CD4-positive, CD25-positive, alpha-beta regulatory T cell (primary cell): Measurements from ENCODE around the gene UQCRH. TPM values are rescaled to one million over a fixed set of nuclear protein-coding genes. Genes with fewer than 3 reads are reported as not detected.

ENCODE experiments used
- ATAC-seq, 2 donors: fragments of 150-1000 bp; cut with Tn5 transposase; one replicate each; pipeline ENCODE4 v1.10.0; 2021; ENCODE audit warnings: low read depth in 2 of 2, moderate number of reproducible peaks in 2 of 2, moderate library complexity in 1 of 2
- DNase-seq, 3 donors: peaks; one replicate each; pipeline versions ENCODE4 v3.0.0 to v3.0.0-alpha.2; 2012 to 2022; ENCODE audit warnings: mixed read lengths in 1 of 3
- H3K27ac ChIP-seq: one replicate; pipeline ENCODE4 v1.7.0; 2013; ENCODE audit warnings: mild to moderate bottlenecking, low read length; ENCODE audit not compliant: insufficient read depth, poor library complexity, severe bottlenecking
- H3K27me3 ChIP-seq: one replicate; pipeline ENCODE4 v1.7.0; 2013; ENCODE audit warnings: low read length; ENCODE audit not compliant: control insufficient read depth, insufficient read depth
- H3K36me3 ChIP-seq: one replicate; pipeline ENCODE4 v1.7.0; 2013; ENCODE audit warnings: mild to moderate bottlenecking, low read length, moderate library complexity; ENCODE audit not compliant: control insufficient read depth, insufficient read depth
- H3K4me1 ChIP-seq: 2 replicates; pipeline ENCODE4 v1.7.0; 2013; ENCODE audit warnings: mild to moderate bottlenecking, low read length; ENCODE audit not compliant: insufficient read depth, control insufficient read depth, poor library complexity, severe bottlenecking
- H3K4me3 ChIP-seq: one replicate; pipeline ENCODE4 v1.7.0; 2013; ENCODE audit warnings: low read depth, mild to moderate bottlenecking, low read length, moderate library complexity
- H3K9me3 ChIP-seq, 2 experiments: 1 replicate in 1 of 2; 2 replicates in 1 of 2; pipeline ENCODE4 v1.7.0; 2013; ENCODE audit warnings: low read length in 2 of 2, mild to moderate bottlenecking in 1 of 2, moderate library complexity in 1 of 2; ENCODE audit not compliant: control insufficient read depth in 2 of 2
- H3K27ac Mint-ChIP-seq, 3 donors: one replicate each; pipeline ENCODE4 v1.8.0; 2020 to 2022; ENCODE audit warnings: mild to moderate bottlenecking in 3 of 3, mixed read lengths in 3 of 3, moderate library complexity in 2 of 3
- H3K27me3 Mint-ChIP-seq: one replicate; pipeline ENCODE4 v1.8.0; 2022; ENCODE audit warnings: mild to moderate bottlenecking, mixed read lengths
- H3K36me3 Mint-ChIP-seq: one replicate; pipeline ENCODE4 v1.8.0; 2020; ENCODE audit warnings: mixed read lengths
- H3K4me1 Mint-ChIP-seq, 4 donors: one replicate each; pipeline ENCODE4 v1.8.0; 2020 to 2022; ENCODE audit warnings: mixed read lengths in 4 of 4, mild to moderate bottlenecking in 1 of 4
- H3K4me3 Mint-ChIP-seq, 4 donors: one replicate each; pipeline ENCODE4 v1.8.0; 2020 to 2022; ENCODE audit warnings: mild to moderate bottlenecking in 4 of 4, mixed read lengths in 4 of 4, moderate library complexity in 3 of 4
- H3K9me3 Mint-ChIP-seq, 7 donors: one replicate each; pipeline ENCODE4 v1.8.0; 2020 to 2022; ENCODE audit warnings: mixed read lengths in 7 of 7, mild to moderate bottlenecking in 3 of 7, moderate library complexity in 2 of 7
- polyA plus RNA-seq, 4 donors: library from polyadenylated mRNA; unstranded; fragments of 300-500 nt; fragmentation: Illumina TruSeq; gene quantifications; one replicate each; pipeline ENCODE4 v1.2.3, GENCODE V29; 2021
- total RNA-seq: library from RNA; stranded (reverse); gene quantifications from one replicate; pipeline ENCODE4 v1.2.3, GENCODE V29; 2022

The UQCRH gene
- total and polyA plus RNA-seq, 5 donors from 2014 or later = 120 to 357 (median 333) TPM

DNA sequence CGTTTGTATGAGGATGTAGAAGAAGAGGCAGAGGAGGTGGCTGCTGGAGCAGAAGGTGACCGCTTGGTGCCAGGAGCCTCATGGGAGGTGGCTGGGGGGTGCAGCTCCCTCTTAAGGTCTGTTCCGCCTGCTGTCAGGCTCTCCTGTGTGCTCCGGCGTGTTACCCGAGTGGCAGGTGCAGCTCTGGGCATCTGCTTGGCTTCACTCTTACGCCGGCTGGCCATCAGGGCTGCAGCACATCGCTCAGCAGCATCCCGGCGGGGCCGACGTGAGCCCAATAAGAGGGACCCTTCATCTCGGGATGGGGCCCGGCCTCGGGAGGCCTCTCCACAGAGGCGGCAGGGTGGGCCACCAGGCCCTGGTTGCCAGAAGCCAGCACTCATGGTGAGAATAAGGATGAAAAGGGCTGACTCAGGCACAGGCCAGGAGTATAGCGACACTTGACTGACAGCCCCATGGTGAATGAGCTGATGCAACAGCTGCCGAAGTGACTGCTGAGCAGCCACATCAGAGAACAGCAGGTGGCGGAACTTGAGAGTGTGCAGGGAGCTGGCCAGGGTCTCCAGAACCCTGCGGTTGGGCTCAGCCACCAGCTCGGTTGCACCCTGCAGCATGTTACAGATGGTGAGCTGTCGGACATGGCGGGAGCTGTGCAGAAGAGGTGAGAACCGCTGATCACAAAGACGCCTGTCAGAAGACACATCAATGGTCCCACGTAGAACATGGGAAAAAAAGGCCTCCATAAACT lies 17.6 kb upstream of the UQCRH start:
- H3K9me3 Mint-ChIP-seq = peaks cover 0 to 2% (median 0%) of the 10 kb centered on the region in 7 donors
- H3K36me3 Mint-ChIP-seq = peaks cover 20% of the 10 kb centered on the region
- no peak overlapping the region for H3K27ac ChIP-seq
- DNase-seq (peak in 1 of 3 donors; percentile 7), ATAC-seq (no peak)
- H3K27ac Mint-ChIP-seq = peak overlapping the region in 1 of 3 donors; percentile 57
- H3K9me3 ChIP-seq = no peaks in the 10 kb centered on the region
- no peak overlapping the region for H3K4me3 ChIP-seq
- no peaks in the 10 kb centered on the region for H3K4me1 ChIP-seq
- no peaks in the 10 kb centered on the region for H3K27me3 Mint-ChIP-seq
- H3K4me3 Mint-ChIP-seq = no peak overlapping the region
- H3K27me3 ChIP-seq = no peaks in the 10 kb centered on the region
- peaks cover 18% of the 10 kb centered on the region for H3K36me3 ChIP-seq
- peaks cover 0 to 8% (median 2%) of the 10 kb centered on the region in 4 donors for H3K4me1 Mint-ChIP-seq

DNA sequence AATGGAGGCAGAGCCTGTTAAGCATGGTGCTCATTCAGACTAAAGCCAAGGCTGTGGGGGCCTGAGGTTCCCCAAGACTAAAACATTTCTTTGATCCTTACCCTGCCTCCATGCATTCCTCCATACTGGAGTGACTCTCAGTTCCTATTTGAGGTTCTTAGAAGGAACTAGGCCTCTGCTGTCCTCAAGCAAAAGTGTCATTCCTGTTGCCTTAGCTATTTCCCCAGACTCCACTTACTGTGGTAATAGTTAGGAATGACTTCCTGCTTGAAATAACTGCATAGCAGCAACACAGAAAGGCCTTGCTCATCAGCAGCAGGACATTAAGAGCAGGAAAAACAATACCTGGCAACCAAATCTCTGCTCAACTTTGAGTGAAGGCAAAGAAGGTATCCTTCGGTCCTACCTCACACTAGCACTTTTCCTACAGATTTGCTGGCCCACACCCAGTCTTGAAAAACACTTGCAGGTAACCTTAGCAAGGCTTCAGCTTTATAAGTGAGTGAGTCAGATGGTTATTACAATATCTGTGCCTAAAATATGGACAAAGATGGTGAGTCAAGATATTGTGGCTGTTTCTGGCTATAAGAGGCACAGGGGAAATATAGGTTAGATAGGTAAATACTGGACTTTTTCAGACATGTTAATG lies 14.9 kb upstream of the UQCRH start:
- H3K27me3 ChIP-seq = no peaks in the 10 kb centered on the region
- Mint-ChIP-seq H3K27me3 (no peaks in the 10 kb centered on the region), H3K4me1 (peaks cover 0 to 8% (median 2%) of the 10 kb centered on the region in 4 donors), H3K4me3 (no peak overlapping the region), H3K9me3 (peaks cover 0 to 2% (median 0%) of the 10 kb centered on the region in 7 donors), H3K36me3 (peaks cover 9% of the 10 kb centered on the region), H3K27ac (peak overlapping the region in 2 of 3 donors; percentile 11 to 20)
- H3K4me1 ChIP-seq = no peaks in the 10 kb centered on the region
- no peaks in the 10 kb centered on the region for H3K9me3 ChIP-seq
- H3K27ac ChIP-seq = no peak overlapping the region
- no peak overlapping the region for H3K4me3 ChIP-seq
- no peak for DNase-seq
- ATAC-seq = no peak
- H3K36me3 ChIP-seq = peaks cover 18% of the 10 kb centered on the region

GRCh38 chr1:46289134-46289494 lies 14.4 kb upstream of the UQCRH start:
- H3K4me1 ChIP-seq = no peaks in the 10 kb centered on the region
- ATAC-seq (no peak), DNase-seq (no peak)
- Mint-ChIP-seq H3K9me3 (peaks cover 0 to 2% (median 0%) of the 10 kb centered on the region in 7 donors), H3K27ac (peak overlapping the region in 1 of 3 donors; percentile 11), H3K36me3 (peaks cover 5% of the 10 kb centered on the region), H3K4me1 (peaks cover 0 to 8% (median 2%) of the 10 kb centered on the region in 4 donors), H3K4me3 (no peak overlapping the region), H3K27me3 (no peaks in the 10 kb centered on the region)
- H3K27ac ChIP-seq = no peak overlapping the region
- peaks cover 18% of the 10 kb centered on the region for H3K36me3 ChIP-seq
- H3K4me3 ChIP-seq = no peak overlapping the region
- H3K27me3 ChIP-seq = no peaks in the 10 kb centered on the region
- no peaks in the 10 kb centered on the region for H3K9me3 ChIP-seq

- Mint-ChIP-seq H3K9me3 (peaks cover 0 to 2% (median 0%) of the 10 kb centered on the region in 7 donors), H3K36me3 (peaks cover 4% of the 10 kb centered on the region), H3K4me1 (peaks cover 0 to 7% (median 2%) of the 10 kb centered on the region in 4 donors), H3K27me3 (no peaks in the 10 kb centered on the region), H3K27ac (no peak overlapping the region), H3K4me3 (no peak overlapping the region)
- Histone ChIP-seq H3K9me3 (no peaks in the 10 kb centered on the region), H3K36me3 (peaks cover 15% of the 10 kb centered on the region), H3K4me1 (no peaks in the 10 kb centered on the region), H3K27me3 (no peaks in the 10 kb centered on the region), H3K27ac (no peak overlapping the region), H3K4me3 (no peak overlapping the region)
- ATAC-seq (no peak), DNase-seq (no peak)
Measured at GRCh38 chr1:46289976-46290375, 13.5 kb upstream of the UQCRH start.

DNA sequence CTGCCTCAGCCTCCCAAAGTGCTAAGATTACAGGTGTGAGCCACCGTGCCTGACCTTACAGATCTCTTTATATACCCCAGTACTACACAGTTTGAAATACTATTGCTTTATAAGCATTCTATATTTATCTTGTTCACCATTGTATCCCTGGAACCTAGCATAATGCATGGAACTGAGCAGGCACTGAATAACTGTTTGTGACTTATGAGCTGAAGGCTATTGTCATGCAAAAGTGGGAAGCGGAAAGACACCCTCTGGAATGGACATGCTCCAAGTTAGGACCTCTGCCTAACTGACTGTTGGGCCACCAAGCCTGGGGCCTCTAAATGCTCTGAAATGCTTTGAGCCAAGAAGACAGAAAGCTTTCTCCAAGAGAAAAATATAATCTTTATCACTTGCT lies 8.2 kb upstream of the UQCRH start:
- Mint-ChIP-seq H3K9me3 (no peaks in the 10 kb centered on the region), H3K36me3 (peaks cover 23% of the 10 kb centered on the region), H3K4me3 (no peak overlapping the region), H3K27ac (peak overlapping the region in 1 of 3 donors; percentile 18), H3K4me1 (peaks cover 1 to 10% (median 5%) of the 10 kb centered on the region in 4 donors), H3K27me3 (no peaks in the 10 kb centered on the region)
- peaks cover under 1% of the 10 kb centered on the region for H3K4me1 ChIP-seq
- H3K9me3 ChIP-seq = no peaks in the 10 kb centered on the region
- no peak overlapping the region for H3K4me3 ChIP-seq
- DNase-seq (no peak), ATAC-seq (no peak)
- peaks cover 25% of the 10 kb centered on the region for H3K36me3 ChIP-seq
- no peak overlapping the region for H3K27ac ChIP-seq
- H3K27me3 ChIP-seq = no peaks in the 10 kb centered on the region

DNA sequence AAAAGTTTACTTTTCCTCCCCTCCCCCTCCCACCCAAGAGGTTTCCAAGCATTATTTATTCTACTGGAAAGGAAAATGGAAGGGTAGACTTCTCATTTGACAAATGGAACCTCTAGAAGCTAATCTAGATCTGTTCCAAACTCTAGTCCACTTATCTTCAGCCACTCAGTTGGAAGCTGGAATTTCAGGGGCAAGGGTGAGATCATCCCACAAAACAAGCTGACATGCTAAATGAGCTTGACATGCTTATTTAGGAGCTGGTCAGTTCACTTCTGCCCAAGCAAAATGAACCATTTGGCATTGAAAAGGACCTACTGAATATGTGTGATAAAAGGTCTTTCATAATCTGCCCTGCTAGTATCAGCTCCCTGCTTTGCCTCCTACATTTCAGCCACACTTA lies 5.1 kb upstream of the UQCRH start:
- H3K27ac Mint-ChIP-seq = peak overlapping the region in 1 of 3 donors; percentile 3
- Histone ChIP-seq H3K4me1 (peaks cover 17% of the 10 kb centered on the region), H3K9me3 (no peaks in the 10 kb centered on the region), H3K27me3 (no peaks in the 10 kb centered on the region), H3K27ac (no peak overlapping the region), H3K36me3 (peaks cover 25% of the 10 kb centered on the region), H3K4me3 (no peak overlapping the region)
- H3K9me3 Mint-ChIP-seq = no peaks in the 10 kb centered on the region
- H3K36me3 Mint-ChIP-seq = peaks cover 23% of the 10 kb centered on the region
- peaks cover 15 to 28% (median 20%) of the 10 kb centered on the region in 4 donors for H3K4me1 Mint-ChIP-seq
- ATAC-seq = no peak
- DNase-seq = no peak
- H3K4me3 Mint-ChIP-seq = no peak overlapping the region
- no peaks in the 10 kb centered on the region for H3K27me3 Mint-ChIP-seq

GRCh38 chr1:46300673-46301405 lies 2.7 kb upstream of the UQCRH start:
- peak overlapping the region; percentile 95 to 99 (median 98) for H3K4me3 Mint-ChIP-seq
- DNase-seq = no peak
- Histone ChIP-seq H3K27me3 (no peaks in the 10 kb centered on the region), H3K9me3 (no peaks in the 10 kb centered on the region), H3K36me3 (peaks cover 18% of the 10 kb centered on the region), H3K4me3 (peak overlapping the region; percentile 26), H3K4me1 (peaks cover 31% of the 10 kb centered on the region), H3K27ac (no peak overlapping the region)
- peaks cover 24% of the 10 kb centered on the region for H3K36me3 Mint-ChIP-seq
- H3K9me3 Mint-ChIP-seq = no peaks in the 10 kb centered on the region
- ATAC-seq = no peak
- no peaks in the 10 kb centered on the region for H3K27me3 Mint-ChIP-seq
- peaks cover 17 to 44% (median 32%) of the 10 kb centered on the region in 4 donors for H3K4me1 Mint-ChIP-seq
- H3K27ac Mint-ChIP-seq = peak overlapping the region; percentile 90 to 99 (median 99)
